COLO829 (cell line): Measurements from ENCODE around the gene COL1A2.

Source experiments
- DNase-seq: peaks from one replicate; pipeline ENCODE4 v3.0.0; 2012; ENCODE audit warnings: low spot score

The COL1A2 gene

GRCh38 chr7:94394437-94395140 lies at the start of gene COL1A2:
Gene COL1A2, plus strand, starts transcription at chr7:94394895. Its CDS starts 137 bp downstream, at chr7:94395032.
- DNase-seq = no peak

DNA sequence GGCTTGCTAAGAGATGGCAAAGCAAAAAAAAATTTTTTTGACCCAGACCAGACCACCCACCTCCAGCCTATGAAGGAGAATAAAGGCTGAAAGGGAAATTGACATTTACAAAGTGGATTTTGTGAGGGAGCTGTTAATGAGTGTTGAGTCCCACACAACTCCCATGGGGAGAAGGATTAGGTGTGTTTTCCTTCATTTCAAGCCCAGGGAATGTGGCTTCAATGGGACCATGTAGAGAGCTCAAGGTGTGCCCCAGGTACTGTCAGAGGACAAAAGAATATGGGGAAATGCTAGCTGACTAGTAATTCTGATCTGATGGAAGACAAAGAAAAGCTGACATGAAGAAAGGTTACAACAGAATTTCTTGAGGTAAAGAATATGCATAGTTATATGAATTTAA lies 48.8 kb upstream of the COL1A2 start:
- no peak for DNase-seq

GRCh38 chr7:94348142-94348541 lies 46.6 kb upstream of the COL1A2 start:
- DNase-seq = peak; percentile 14

DNA sequence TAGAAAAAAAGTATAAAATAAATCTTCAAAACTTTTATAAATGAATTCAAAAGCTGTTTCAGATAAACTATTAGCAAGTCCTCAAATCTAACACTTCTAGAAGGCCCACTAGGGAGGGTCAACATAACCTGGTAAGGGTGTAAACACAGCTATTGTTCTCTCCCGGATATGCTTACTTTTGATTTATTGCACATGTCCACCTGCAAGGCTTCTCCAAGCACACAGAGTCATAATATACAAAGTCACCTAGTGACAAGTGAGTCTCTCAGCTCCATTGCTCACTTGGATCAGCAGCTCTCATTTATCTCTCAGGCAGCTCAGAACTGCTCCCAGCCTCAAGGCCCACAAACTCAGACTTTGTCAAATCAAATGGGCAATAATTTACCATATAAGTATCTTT lies 44.0 kb upstream of the COL1A2 start:
- no peak for DNase-seq

- no peak for DNase-seq
Measured at GRCh38 chr7:94351703-94352102, 43.0 kb upstream of the COL1A2 start.

- no peak for DNase-seq
Measured at GRCh38 chr7:94352887-94353286, 41.8 kb upstream of the COL1A2 start.

- DNase-seq = no peak
Measured at GRCh38 chr7:94354953-94355352, 39.7 kb upstream of the COL1A2 start.

DNA sequence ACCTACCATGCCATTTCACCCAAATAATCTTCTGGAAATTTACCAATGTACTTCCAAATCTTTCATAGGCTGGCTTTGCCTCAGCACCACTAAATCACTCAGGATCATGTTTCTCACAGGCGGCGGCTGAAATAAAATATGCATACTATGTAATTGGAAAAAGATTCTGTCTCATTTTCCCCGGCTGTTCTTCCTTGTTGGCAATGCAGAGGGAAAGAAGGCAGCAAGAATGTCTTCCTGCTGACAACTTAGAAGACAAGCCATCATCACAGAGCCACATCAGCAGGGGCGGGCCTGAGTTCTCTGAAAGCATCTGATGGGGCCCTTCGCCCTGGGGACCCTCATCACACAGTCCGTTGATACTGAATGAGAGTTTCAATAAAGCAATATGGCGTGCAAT lies 39.2 kb upstream of the COL1A2 start:
- DNase-seq = no peak

DNA sequence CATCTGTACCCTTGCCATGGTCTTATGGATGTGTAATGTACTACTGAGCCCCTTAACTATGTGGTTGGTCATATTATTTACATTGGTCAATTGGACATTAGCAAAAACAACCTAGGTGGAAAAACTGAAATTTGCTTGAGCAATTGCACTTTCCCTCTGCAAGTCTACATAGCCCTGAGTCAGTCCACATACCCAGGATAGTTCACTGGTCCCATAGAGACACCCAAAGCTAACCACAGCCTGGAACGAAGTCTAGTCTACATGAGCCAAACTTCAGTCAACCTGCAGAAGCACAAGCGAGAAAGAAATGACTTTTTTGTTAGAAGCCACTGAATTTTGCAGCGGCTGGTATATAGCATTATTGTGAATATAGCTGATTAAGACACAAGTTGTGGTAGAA lies 37.6 kb upstream of the COL1A2 start:
- no peak for DNase-seq

DNA sequence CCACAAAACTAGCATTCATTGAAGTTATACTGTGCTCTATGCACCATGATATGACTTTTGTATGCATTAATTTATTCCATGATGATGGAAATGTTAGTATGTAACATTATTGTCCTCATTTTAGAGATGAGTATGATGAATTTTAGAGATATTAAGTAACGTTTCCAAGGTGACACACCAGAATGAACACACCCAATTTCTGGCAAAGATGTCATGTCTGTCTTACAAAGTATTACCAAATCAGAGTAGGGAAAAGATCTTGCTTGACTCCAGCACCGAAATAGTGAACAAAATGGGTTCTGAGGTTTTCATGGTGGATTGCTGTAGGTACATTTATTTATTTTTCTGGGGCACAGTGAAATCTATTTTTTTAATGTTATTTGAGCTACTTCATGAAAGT lies 33.8 kb upstream of the COL1A2 start:
- DNase-seq = no peak

- no peak for DNase-seq
Measured at GRCh38 chr7:94362276-94362675, 32.4 kb upstream of the COL1A2 start.

GRCh38 chr7:94364816-94365215 lies 29.9 kb upstream of the COL1A2 start:
- DNase-seq = no peak

- no peak for DNase-seq
Measured at GRCh38 chr7:94366163-94366562, 28.5 kb upstream of the COL1A2 start.

DNA sequence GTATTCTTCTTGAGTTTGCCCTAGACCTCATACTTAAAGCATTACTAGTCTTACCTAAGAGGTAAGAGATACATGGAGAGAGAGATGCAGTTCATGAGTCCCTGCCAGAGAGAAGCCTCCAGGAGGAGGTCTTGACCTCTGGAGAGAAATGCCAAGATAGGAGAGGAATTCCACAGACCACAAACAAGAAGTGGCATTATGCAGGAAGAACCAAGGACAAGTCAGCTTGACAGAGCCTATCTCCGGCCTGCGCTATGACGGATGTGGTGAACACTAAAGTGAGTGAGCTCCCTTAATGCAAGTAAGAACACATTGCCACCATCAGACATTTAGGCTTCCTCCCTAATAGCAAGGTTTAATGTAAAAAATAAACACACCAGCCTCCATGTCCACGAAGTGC lies 27.9 kb upstream of the COL1A2 start:
- no peak for DNase-seq

DNA sequence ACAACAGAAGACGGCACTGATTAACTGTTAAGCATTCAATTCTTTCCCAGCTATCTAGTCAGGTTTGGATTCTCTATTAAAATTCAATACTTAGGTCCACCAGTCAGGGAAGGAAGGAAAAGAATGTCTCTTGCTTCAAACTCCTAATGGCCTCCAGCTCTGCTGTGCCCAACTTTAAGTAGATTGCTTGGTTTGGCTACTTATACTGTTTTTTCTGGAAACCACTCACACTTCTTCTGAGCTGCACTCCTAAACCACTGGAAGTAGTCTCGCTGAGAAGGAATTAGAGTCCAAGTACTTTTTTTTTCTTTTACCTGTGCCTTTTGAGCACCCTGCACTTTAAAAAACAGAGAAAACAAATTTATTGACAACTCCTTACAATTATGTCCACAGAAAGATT lies 26.7 kb upstream of the COL1A2 start:
- DNase-seq = no peak

GRCh38 chr7:94368371-94368791 lies 26.3 kb upstream of the COL1A2 start:
- no peak for DNase-seq

DNA sequence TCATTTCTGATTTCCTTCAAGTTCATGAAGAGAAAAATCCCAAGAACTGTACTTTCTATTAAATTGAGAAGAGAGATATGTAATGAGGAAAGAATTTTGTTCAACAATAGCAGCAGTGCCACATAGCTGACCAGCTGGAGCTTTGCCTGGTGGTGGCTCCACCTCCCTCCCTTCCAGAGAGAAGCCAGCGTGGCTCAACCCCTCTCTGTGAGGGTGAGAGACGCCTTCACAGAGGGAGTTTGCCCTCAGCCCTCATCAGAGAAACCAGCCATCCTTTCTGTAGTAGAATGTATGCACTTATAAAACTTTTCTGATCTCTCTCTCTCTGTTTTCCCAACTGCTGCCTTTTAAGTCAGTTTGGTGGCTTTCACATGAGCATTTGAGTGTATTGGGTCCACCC lies 20.5 kb upstream of the COL1A2 start:
- DNase-seq = peak; percentile 48

GRCh38 chr7:94374721-94375566 lies 19.8 kb upstream of the COL1A2 start:
- peak; percentile 73 for DNase-seq

- peak; percentile 78 for DNase-seq
Measured at GRCh38 chr7:94375691-94376090, 19.0 kb upstream of the COL1A2 start.

- DNase-seq = no peak
Measured at GRCh38 chr7:94376281-94376680, 18.4 kb upstream of the COL1A2 start.

DNA sequence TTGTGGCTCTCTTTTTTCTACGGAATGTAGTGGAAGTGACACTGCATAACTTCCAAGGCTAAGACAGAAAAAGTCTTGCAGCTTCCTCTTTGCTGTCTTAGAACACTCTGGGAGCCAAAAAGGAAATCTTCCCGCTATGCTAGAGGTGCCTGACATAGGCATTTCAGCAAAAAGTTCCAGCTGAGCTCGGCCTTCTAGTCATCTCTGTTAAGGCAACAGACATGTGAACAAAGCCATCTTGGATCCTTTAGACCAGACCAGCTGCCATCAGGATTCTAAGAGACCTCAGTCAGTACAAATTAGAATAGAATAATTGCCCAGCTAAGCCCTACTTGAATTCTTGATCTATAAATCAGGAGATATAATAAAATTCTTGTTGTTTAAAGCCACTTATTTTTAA lies 16.3 kb upstream of the COL1A2 start:
- DNase-seq = no peak

DNA sequence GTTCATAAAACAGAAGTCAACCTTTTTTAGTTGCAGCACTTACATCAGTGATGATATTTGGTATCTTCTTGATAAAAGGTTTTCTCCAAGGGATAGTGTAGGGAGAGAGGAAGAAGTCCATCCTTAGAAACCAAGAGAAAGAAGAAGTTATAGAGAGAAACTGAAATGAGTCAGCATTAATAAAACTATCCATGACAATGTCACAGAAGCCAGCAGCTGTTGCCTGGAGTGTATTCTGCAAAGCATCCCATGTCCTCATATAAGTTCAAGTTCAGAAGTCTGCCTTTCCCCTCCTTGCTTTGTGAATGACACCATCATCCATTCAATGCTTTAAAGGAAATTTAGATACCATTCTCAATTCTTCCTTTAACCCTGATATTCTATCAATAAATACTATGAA lies 14.4 kb upstream of the COL1A2 start:
- no peak for DNase-seq

- DNase-seq = no peak
Measured at GRCh38 chr7:94382132-94382531, 12.6 kb upstream of the COL1A2 start.

DNA sequence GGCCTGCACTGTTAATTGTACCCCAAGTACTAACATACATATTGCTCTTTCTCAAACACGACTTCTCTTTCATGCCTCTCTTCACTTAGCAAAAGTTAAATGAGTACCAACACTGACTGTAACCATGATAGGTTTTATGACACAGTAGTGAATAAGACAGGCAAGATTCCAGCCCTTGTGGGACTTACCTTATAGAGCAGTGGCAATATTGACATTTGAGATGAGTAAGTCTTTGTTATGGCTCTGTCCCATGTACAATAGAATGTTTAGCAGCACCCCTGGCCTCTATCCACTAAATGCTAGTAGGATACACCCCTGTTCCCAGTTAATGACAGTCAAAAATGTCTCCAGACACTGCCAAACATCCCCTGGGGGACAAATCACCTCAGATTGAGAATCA lies 11.9 kb upstream of the COL1A2 start:
- no peak for DNase-seq
